Esophagus mucosa (tissue), 1 donor: Measurements from ENCODE around the gene LARGE1. TPM values are rescaled to one million over a fixed set of nuclear protein-coding genes. Genes with fewer than 3 reads are reported as not detected.
A peak's percentile ranks its signal among the peaks of the same experiment; 100 is the strongest.
"Not testable (repeated sequence)": the region's sequence is repeated elsewhere in the genome, so short reads cannot be mapped to it uniquely, and the experiment has no call there.

Source experiments
- ATAC-seq: fragments of 200-7000 bp; cut with Tn5 transposase; one replicate; pipeline ENCODE4 v1.9.1; 2020
- total RNA-seq: library from RNA; stranded (reverse); gene quantifications from one replicate; pipeline ENCODE4 v1.2.4, GENCODE V29; 2023
- donor health status: DM: yes; HTN: yes; CAD: no.

The LARGE1 gene
- total RNA-seq, 1 donor from 2014 or later = 6.2 TPM

DNA sequence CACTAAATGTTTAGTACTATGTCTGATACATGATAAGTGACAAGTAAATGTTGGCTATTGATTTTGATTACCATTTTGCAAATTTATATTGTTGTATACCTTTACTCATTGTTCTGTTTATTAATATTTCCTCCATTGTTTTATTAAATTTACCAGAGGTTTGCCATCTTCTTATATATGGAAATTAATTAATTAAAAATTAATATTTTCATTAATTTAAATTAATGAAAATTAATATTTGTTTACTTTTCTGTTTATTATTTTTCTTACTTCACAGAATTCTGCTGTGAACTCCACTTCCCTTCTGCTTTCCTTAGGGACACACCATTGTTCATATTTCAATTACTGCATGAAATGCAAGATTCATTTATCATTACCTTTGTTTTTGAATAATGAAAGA is 331.0 kb downstream of the LARGE1 start:
- ATAC-seq = no peak

DNA sequence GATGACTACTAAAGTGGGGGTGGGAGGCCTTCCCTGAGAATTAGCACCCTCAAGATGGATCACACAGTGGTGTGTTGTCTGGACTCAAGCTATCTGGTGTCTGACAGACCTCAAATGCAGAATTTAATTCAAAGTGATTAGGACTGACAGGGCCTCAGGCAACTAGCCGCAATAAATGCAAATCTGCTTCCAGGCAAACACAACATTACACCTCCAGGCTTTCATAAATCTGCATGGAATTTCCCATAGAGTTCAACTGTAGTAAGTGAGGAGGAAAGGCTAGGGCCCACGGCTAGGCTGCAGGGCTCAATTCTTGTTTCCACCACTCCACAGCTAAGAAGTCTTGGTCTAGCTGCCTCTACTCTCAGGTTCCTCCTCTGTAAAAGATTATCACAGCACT is 331.4 kb downstream of the LARGE1 start:
- no peak for ATAC-seq

DNA sequence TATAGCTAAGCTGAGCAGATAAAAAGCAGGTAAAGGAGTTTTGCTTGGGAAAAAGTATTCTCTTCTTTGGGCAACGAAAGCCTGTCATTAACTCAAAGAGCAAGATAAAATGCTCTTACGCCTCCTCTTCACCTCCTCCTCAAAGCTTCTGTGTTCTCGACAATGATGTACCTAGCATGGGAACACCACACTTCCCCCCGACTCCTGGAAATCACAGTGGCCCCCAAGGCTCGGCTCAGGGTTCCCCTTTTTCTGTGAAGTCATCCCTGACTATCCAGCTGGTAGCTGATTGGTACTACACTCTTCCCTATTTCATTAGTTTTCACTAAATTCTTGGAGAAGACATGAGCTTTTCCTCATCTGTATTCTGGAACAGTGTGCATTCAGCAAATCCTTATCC is 336.1 kb downstream of the LARGE1 start:
- ATAC-seq = no peak

- no peak for ATAC-seq
Measured at GRCh38 chr22:33582822-33583400, 337.4 kb downstream of the LARGE1 start.

GRCh38 chr22:33580310-33580709 is 340.0 kb downstream of the LARGE1 start:
- ATAC-seq = no peak

- peak; percentile 84 for ATAC-seq
Measured at GRCh38 chr22:33579448-33580093, 340.7 kb downstream of the LARGE1 start.

DNA sequence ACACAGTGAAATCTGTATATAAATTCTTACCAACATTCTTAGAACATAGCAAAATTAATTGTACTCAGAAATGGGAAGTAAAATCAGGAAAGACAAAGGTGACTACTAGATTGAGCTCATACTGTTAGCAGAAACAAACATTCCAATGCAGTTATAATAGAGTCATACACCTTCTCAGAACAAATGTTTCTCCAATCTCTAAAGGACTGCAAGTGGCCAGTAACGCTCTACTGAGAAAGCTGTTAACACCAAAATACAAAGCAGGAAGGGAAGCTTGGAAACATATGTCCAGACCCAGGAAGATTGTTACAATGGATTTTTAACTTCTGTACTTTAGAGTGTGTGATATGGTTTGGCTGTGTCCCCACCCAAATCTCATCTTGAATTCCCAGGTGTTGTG is 341.5 kb downstream of the LARGE1 start:
- no peak for ATAC-seq

- no peak for ATAC-seq
Measured at GRCh38 chr22:33577862-33578411, 342.3 kb downstream of the LARGE1 start.

GRCh38 chr22:33576205-33576604 is 344.1 kb downstream of the LARGE1 start:
- ATAC-seq = no peak

GRCh38 chr22:33575771-33576170 is 344.5 kb downstream of the LARGE1 start:
- no peak for ATAC-seq

DNA sequence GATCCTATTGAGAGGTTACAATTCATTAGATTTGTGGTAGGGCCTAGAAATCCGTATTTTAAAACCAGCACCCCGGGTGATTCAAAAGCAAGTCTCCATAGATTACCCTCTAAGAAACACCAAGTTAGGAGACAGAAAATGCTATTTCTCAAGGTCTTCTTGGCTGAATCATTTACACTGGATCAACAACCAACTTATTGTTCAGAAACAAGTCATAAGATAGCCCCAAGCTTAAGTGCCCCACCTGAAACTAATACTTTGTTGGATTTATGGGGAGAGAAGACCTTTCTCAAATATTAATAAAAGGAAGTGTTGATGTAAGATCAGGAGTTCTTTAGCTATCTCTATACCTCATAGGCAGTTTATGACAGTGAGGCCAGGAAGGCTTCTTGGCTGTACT is 345.2 kb downstream of the LARGE1 start:
- ATAC-seq = no peak

DNA sequence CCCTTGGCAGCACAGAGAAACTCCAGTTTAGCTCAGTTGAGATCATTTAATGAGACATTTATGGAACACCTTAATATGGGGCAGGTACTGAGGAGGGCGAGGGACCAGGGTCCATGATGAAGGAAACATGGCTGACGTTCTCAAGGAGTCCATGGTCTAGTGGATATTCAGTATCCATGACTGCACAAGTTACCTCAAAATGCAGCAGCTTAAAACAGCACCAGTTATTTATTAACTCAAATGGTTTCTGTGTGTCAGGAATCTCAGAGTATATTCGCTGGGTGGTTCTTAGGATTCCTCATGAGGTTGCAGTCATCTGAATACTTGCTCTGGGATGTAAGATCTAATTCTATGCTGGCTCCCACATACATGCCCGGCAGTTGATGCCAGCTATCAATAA is 346.8 kb downstream of the LARGE1 start:
- no peak for ATAC-seq

DNA sequence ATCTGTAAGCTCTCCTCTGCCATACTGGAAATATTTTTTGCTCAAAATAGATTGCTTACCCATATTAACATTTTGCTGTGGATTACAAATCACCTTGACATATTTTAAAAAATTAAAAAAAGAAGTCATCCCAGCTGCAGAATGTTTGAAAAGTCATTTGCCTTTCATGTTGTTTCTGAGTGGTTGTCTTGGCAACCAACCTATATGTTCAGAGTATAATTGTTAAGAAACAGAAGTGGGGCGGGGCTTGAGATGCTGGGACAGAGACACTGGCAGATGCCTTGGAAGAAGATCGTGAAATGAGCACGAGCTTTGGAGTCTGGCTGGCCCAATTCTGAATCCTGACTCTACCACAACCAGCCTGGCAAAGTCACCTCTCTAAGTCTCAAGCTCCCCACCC is 348.2 kb downstream of the LARGE1 start:
- no peak for ATAC-seq

DNA sequence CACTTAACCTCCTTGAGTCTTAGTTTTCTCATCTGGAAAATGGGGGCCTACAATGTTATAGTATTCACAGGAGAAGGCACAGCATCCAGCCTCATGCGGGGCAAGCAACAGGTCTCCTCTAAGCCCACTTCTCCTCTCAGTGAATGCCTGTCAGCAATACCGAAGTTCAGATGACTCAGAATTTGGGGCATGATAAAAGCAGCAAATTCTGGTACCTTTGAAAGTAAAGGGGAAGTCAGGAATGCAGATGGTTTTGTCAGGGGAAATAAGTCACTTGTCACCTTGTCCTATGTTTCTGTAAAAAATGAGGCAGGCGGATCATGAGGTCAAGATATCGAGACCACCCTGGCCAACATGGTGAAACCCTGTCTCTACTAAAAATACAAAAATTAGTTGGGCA is 350.2 kb downstream of the LARGE1 start:
- no peak for ATAC-seq

- no peak for ATAC-seq
Measured at GRCh38 chr22:33569559-33569958, 350.7 kb downstream of the LARGE1 start.

DNA sequence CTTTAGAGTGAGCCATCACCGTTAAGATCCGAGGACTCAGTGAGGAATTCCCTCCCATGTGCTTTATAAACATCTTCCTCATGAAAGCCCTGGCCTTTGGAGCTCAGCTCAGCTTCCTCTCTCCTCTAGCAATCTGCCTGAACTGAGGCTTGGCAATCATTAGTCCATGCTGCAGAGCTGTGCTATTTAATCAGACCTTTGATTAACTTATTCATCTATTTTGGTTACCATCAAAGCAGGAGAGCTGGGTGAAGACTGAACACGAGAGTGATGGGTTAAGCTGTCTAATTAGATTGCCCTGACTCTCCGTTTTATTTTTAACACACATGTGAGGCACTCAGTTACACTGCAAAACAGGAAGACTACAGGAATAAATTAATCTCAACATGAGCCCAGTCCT is 351.3 kb downstream of the LARGE1 start:
- ATAC-seq = no peak

DNA sequence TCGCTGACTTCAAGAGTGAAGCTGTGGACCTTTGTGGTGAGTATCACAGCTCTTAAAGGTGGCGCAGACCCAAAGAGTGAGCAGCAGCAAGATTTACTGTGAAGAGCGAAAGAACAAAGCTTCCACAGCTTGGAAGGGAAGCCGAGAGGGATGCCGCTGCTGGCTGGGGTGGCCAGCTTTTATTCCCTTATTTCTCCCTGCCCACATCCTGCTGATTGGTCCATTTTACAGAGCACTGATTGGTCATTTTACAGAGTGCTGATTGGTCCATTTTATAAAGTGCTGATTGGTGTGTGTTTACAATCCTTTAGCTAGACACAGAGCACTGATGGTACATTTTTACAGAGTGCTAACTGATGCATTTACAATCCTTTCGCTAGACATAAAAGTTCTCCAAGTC is 353.8 kb downstream of the LARGE1 start:
- not testable (repeated sequence) for ATAC-seq

DNA sequence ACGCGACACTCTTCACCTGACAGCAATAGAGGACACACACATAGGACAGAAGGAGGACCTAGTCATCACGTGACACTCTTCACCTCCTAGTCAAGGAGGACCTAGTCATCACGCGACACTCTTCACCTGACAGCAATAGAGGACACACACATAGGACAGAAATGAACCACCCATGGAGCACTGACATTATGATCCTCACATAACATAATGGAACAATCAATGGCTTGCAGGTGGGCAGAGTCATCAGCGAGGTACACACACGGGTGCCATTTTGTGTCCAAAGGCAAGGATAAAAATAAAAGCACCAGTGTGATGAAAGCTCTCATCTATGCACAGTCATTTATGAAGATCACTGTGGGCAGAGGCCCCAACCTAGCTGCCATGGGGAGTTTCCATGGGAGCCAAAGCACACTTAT is 354.7 kb downstream of the LARGE1 start:
- no peak for ATAC-seq

DNA sequence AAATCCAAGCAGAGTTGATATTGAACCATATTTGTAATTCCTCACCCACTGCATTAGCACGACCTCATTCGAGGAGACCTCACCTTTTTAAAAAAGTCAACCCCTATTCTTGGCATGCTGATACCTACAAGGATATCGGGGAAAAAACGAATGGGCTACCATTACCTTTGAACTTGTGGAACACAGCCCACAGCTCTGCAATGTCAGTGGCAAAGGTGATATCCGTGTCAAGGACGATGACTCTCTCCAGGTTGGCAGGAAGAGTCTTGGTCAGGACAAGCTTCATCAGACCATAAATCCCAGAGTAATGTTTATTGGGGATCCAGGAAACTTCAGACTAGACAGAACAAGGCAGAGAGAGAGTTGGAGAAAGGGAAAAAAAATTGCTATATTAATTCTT is 355.6 kb downstream of the LARGE1 start:
- ATAC-seq = no peak

DNA sequence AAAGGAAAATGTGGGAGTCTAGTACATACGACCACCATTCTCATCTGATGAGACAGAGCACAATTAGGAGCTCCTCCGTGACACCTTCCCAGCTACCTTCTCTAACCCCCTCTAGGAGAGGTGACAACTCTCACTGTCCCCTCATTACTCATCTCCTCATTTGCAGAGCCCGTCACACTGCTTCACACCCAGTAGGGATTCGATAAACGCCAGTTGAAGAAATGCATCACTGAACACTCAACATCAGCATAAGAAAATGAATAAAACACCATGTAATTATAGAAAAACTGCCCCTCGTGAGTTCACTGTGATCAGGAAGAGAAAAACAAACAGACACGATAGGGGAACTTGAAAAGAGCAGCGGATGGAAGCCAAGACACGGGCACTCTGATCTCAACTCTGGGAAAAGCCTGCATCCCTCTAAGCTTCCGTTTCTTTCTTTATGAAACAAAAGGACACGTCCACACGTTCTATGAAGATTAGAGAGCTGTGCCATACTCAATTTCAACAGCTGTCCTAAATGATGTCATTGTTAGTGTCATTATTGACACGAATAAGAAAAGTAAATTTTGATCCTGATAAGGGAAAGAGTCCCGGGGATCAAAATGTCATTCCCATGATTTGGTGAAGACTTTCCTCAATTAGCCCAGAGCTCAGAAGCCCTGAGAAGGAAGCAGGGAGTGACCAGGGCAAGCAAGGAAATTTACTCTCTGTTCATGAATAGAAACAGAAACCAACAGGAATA is 356.9 kb downstream of the LARGE1 start:
- no peak for ATAC-seq

DNA sequence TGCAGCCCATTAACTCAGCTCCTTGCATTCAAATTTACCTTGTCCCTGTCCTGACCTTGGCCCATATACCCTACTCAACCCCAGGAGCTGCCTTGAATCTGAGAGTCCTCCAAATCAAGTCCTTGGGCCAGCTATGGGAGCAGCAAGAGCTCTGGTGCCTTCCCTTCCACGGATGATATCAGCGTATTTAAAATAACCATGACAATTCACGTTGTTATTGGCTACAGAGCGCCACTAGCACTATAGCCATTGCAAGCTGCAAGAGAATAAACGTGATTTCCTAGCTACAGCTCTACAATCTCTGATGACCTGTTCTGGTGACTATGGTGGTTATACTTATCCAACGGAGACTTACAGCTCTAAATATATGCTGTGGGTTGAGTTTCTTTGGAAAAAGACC is 357.8 kb downstream of the LARGE1 start:
- ATAC-seq = no peak

GRCh38 chr22:33561149-33561807 is 359.0 kb downstream of the LARGE1 start:
- no peak for ATAC-seq

GRCh38 chr22:33557836-33558235 is 362.4 kb downstream of the LARGE1 start:
- ATAC-seq = no peak
